ENCODE results near the gene GRAP2. TPM values are rescaled to one million over a fixed set of nuclear protein-coding genes. Genes with fewer than 3 reads are reported as not detected.

The GRAP2 gene
- total RNA-seq, 3 donors from 2014 or later: 19.5 to 40.4 (median 26.4) TPM

GRCh38 chr22:40019100-40019499 lies 118.2 kb downstream of the GRAP2 start:
- Mint-ChIP-seq H3K4me3 (no peak overlapping the region), H3K36me3 (ENCODE audit: insufficient read depth) (no peaks in the 10 kb centered on the region), H3K9me3 (no peaks in the 10 kb centered on the region), H3K4me1 (ENCODE audit: low read depth) (no peaks in the 10 kb centered on the region), H3K27me3 (ENCODE audit: low read depth) (no peaks in the 10 kb centered on the region)
- DNase-seq (no peak), ATAC-seq (no peak)

DNA sequence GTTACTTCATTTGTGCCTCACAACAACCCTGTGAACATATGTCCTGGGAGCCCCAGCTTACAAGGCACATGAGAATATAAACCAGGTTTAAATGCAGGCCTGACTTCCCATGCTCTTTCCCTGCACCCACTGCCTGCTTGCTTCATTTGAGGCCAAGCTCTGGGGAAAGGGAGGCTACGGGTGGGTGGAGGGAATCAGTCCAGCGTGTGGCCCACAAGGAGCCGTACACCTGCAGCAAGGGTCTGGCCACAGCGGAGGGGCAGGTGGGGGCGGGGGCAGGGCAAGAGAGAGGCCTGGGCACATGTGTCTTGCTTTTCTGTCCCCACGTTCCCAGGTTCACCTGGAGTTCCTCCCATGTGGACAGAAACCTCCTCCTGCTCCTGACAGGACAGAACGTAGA lies 120.1 kb downstream of the GRAP2 start:
- H3K27me3 Mint-ChIP-seq (ENCODE audit: low read depth): no peaks in the 10 kb centered on the region
- H3K9me3 Mint-ChIP-seq: no peaks in the 10 kb centered on the region
- H3K4me1 Mint-ChIP-seq (ENCODE audit: low read depth): peaks cover 5% of the 10 kb centered on the region
- no peak overlapping the region for H3K4me3 Mint-ChIP-seq
- no peaks in the 10 kb centered on the region for H3K36me3 Mint-ChIP-seq (ENCODE audit: insufficient read depth)
- ATAC-seq (no peak), DNase-seq (no peak)

DNA sequence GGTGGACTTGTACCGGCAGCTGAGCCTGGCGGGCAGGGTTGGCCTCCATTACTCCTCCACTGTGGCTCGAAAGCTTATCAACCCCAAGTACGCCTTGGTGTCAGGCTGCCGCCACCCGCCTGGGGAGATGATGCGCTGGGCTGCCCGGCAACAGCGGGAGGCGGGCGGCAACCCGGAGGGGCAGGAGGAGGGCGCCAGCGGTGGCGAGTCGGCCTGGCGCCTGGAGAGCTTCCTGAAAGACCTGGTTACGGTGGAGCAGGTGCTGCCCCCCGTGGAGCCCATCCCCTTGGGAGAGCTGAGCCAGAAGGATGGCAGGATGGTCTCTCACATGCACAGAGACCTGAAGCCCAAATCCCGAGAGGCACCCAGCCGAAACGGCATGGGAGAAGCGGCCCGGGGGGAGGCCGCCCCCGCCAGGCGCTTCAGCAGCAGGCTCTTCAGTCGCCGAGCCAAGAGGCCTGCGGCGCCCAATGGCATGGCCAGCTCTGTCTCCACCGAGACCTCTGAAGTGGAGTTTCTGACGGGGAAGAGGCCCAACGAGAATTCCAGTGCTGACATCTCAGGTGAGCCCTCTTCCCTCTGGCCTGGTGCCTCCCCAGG lies 120.6 kb downstream of the GRAP2 start:
- ATAC-seq (no peak), DNase-seq (no peak)
- H3K4me1 Mint-ChIP-seq (ENCODE audit: low read depth): peaks cover 5% of the 10 kb centered on the region
- no peaks in the 10 kb centered on the region for H3K27me3 Mint-ChIP-seq (ENCODE audit: low read depth)
- H3K9me3 Mint-ChIP-seq: no peaks in the 10 kb centered on the region
- H3K4me3 Mint-ChIP-seq: no peak overlapping the region
- H3K36me3 Mint-ChIP-seq (ENCODE audit: insufficient read depth): no peaks in the 10 kb centered on the region

- Mint-ChIP-seq H3K36me3 (ENCODE audit: insufficient read depth) (no peaks in the 10 kb centered on the region), H3K4me3 (no peak overlapping the region), H3K9me3 (no peaks in the 10 kb centered on the region), H3K27me3 (ENCODE audit: low read depth) (no peaks in the 10 kb centered on the region), H3K4me1 (ENCODE audit: low read depth) (peaks cover 5% of the 10 kb centered on the region)
- no peak for DNase-seq
- no peak for ATAC-seq
Measured at GRCh38 chr22:40022536-40023240, 121.8 kb downstream of the GRAP2 start.

Other genes starting within 250 kb of the GRAP2 start
- gene ENTHD1, start 7.3 kb upstream of the GRAP2 start, total RNA-seq: under 1 TPM; 0.38 to 0.53 (median 0.41) TPM
- gene TMA7B, start 59.3 kb downstream of the GRAP2 start, total RNA-seq: under 1 TPM; 0.61 to 0.92 (median 0.76) TPM
- 1 to 10 TPM; 1.4 to 2.1 (median 2.0) TPM for gene FAM83F, start 93.9 kb downstream of the GRAP2 start, total RNA-seq